Left forelimb (tissue), 1 donor: ENCODE measurements around the gene TADA2B.
"Not testable (repeated sequence)": the region's sequence is repeated elsewhere in the genome, so short reads cannot be mapped to it uniquely, and the experiment has no call there.

ENCODE experiments used
- DNase-seq: peaks from one replicate; pipeline ENCODE4 v3.0.0-alpha.2; 2018; ENCODE audit warnings: low spot score

The TADA2B gene

GRCh38 chr4:7060346-7061150 lies 17.4 kb downstream of the TADA2B start:
- DNase-seq = no peak

- no peak for DNase-seq
Observed at GRCh38 chr4:7061815-7062214, 18.6 kb downstream of the TADA2B start.

- no peak for DNase-seq
Observed at GRCh38 chr4:7062816-7063215, 19.6 kb downstream of the TADA2B start.

- DNase-seq = no peak
Observed at GRCh38 chr4:7063362-7063761, 20.2 kb downstream of the TADA2B start.

- no peak for DNase-seq
Observed at GRCh38 chr4:7066006-7066405, 22.8 kb downstream of the TADA2B start.

- DNase-seq = no peak
Observed at GRCh38 chr4:7066493-7066892, 23.3 kb downstream of the TADA2B start.

- DNase-seq = no peak
Observed at GRCh38 chr4:7067126-7067451, 23.9 kb downstream of the TADA2B start.

- no peak for DNase-seq
Observed at GRCh38 chr4:7067452-7068278, 24.5 kb downstream of the TADA2B start, which contains the start of gene GRPEL1. TSS of gene GRPEL1 (minus strand) at chr4:7068064. CDS start at chr4:7068032, 32 bp downstream.

- peak; percentile 100 for DNase-seq
Observed at GRCh38 chr4:7068279-7068842, 25.2 kb downstream of the TADA2B start.

- no peak for DNase-seq
Observed at GRCh38 chr4:7068883-7069282, 25.7 kb downstream of the TADA2B start.

- DNase-seq = peak; percentile 81
Observed at GRCh38 chr4:7070729-7071511, 27.7 kb downstream of the TADA2B start.

GRCh38 chr4:7073059-7073458 lies 29.9 kb downstream of the TADA2B start:
- DNase-seq = no peak

GRCh38 chr4:7073526-7074390 lies 30.6 kb downstream of the TADA2B start:
- no peak for DNase-seq

- no peak for DNase-seq
Observed at GRCh38 chr4:7074426-7074825, 31.3 kb downstream of the TADA2B start.

GRCh38 chr4:7075962-7076695 lies 33.0 kb downstream of the TADA2B start:
- DNase-seq = no peak

GRCh38 chr4:7076696-7077082 lies 33.5 kb downstream of the TADA2B start:
- no peak for DNase-seq

GRCh38 chr4:7077371-7077770 lies 34.2 kb downstream of the TADA2B start:
- DNase-seq = no peak

- no peak for DNase-seq
Observed at GRCh38 chr4:7078025-7078424, 34.9 kb downstream of the TADA2B start.

GRCh38 chr4:7079483-7079882 lies 36.3 kb downstream of the TADA2B start:
- not testable (repeated sequence) for DNase-seq

GRCh38 chr4:7079909-7080308 lies 36.7 kb downstream of the TADA2B start:
- DNase-seq = not testable (repeated sequence)
